Astrocyte of the spinal cord (primary cell): Measurements from ENCODE around the gene SEPTIN10.

Source experiments
- DNase-seq: peaks from one replicate; pipeline ENCODE4 v3.0.0; 2011; ENCODE audit warnings: low read depth, low spot score
- H3K4me3 ChIP-seq: 2 replicates; pipeline ENCODE4 v1.5.1; 2011; ENCODE audit warnings: low read depth, mild to moderate bottlenecking, low read length, moderate library complexity
- in situ Hi-C: cut with HindIII; loops from 2 replicates; pipeline ENCODE4 v1.10.0; 2017; ENCODE audit warnings: low sequenced_read_pairs
- TF ChIP-seq, protein P1 (sequence below): IDR thresholded peaks from 2 replicates; pipeline ENCODE4 v1.5.1; 2012; ENCODE audit warnings: low read depth, mild to moderate bottlenecking, low read length, inconsistent platforms

SEPTIN10 gene

GRCh38 chr2:109523121-109523520 is 90.6 kb downstream of the SEPTIN10 start:
- DNase-seq = no peak
- H3K4me3 ChIP-seq = no peak overlapping the region
- in situ Hi-C loops = no loop called here
- TF ChIP-seq, protein P1, sequence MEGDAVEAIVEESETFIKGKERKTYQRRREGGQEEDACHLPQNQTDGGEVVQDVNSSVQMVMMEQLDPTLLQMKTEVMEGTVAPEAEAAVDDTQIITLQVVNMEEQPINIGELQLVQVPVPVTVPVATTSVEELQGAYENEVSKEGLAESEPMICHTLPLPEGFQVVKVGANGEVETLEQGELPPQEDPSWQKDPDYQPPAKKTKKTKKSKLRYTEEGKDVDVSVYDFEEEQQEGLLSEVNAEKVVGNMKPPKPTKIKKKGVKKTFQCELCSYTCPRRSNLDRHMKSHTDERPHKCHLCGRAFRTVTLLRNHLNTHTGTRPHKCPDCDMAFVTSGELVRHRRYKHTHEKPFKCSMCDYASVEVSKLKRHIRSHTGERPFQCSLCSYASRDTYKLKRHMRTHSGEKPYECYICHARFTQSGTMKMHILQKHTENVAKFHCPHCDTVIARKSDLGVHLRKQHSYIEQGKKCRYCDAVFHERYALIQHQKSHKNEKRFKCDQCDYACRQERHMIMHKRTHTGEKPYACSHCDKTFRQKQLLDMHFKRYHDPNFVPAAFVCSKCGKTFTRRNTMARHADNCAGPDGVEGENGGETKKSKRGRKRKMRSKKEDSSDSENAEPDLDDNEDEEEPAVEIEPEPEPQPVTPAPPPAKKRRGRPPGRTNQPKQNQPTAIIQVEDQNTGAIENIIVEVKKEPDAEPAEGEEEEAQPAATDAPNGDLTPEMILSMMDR = no peak

DNA sequence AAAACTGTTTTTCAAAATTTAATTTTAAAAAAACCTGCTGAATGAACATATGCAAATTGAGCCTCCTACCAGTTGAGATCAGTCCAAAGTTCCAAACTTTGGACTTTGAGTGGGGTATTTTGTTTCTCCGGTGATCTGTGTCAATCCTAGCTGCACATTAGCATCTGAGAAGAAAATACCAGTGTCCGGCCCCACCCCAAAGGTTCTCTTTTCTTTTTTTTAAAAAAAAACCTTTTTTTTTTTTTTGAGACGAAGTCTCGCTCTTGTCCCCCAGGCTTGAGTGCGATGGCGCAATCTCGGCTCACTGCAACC is 91.7 kb downstream of the SEPTIN10 start:
- H3K4me3 ChIP-seq = no peak overlapping the region
- no peak for DNase-seq
- in situ Hi-C loops = no loop called here
- TF ChIP-seq, protein P1 = no peak

DNA sequence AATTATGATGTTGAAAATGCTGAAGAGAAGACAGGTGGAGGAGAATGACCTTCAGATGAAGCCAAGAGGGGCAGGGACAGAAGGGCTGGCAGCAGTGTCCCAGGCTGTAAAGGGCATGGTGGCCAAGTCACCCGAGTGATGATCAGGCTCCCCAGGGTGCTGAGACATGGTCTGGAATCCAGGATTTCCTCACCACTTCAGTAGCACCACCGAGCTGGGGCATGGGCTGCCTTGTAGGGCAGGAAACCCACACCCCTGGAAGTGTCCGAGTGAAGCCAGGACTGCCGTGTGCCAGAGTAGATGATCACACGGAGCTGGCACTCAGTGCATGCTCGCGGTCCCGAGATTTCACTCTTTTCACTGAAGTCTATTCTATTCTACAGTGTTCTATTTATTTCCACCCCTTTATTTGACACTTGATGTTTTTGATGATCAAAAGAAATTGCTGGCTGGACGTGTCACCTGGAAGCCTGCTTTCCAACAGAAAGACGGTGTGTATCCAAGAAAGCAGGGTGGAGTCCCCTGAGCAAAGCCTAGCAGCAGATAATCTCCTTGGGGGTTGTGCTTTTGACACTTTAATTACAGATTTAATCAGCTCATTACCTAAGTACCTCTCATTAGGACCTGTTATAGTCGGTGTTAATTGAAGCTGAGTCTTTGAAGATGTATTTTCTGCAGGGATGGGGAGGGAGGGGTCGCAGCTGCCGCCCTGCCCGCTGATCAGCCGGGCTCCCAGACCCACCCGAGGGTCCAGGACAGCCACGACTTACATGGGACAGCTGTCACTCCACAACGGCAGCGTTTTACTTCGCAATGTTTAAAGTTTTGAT is 92.3 kb downstream of the SEPTIN10 start:
- TF ChIP-seq, protein P1 = no peak
- DNase-seq = no peak
- in situ Hi-C loops = no loop called here
- no peak overlapping the region for H3K4me3 ChIP-seq

DNA sequence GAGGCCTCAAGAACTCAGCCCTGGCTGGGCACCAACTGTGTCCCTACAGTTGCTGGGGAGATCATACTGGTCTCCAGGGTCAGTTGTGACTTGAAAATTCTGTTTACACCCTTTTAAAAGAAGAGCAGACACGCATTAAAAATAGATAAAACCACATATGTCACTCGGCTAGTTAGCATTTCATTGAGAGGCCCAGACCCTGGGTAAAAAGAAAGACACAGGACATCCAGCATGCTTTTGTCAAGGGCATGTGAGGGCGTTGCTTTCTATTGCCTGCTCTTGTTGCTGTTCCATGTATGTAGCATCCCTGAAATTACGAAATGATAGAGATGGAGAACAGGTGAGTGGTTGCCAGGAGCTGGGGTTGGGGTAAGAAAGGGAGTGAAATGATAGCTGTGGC is 94.3 kb downstream of the SEPTIN10 start:
- in situ Hi-C loops = no loop called here
- H3K4me3 ChIP-seq = no peak overlapping the region
- no peak for DNase-seq

DNA sequence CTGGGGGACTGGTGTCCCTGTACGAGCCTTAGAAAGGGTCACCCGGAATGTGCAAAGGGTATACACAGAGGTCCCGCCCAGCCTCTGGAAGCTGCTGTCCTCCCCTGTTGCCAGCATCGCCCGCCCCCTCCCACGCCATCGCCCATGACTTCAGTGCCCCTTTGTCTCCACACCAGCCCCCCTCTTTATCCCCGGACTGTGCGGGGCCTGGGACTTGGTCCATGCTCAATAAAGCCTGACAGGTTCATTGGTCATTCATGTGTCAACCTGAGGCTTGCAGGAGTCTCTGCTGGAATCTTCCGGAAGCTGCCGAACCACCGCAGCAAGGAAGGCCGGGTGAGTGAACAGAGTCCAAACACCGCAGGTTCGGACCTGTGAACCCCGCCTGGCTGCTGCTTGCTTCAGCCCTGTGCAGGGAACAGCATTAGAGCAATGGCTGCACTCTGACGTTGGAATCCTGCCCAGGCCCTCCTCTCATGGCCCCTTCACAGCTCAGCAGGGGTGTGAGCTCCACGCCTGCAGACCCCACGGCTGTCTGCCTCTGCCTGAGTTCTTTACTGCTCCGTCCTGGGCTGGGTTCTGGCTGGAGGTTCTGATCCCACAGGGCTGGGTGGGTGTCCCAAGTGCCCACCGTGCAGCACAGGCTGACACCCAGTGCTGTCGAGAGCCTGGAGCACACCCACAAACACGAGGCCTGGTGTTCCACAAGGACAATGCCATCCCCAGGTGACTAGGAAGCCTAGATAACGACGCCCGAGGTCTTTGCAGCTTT is 96.5 kb downstream of the SEPTIN10 start:
- DNase-seq = no peak
- no peak overlapping the region for H3K4me3 ChIP-seq
- TF ChIP-seq, protein P1 = no peak
- in situ Hi-C loops = no loop called here

More for the DNA sequence above, 94.3 kb downstream of the SEPTIN10 start:
- TF ChIP-seq, protein P1 = no peak

- TF ChIP-seq, protein P1 = peak; percentile 58
- DNase-seq = no peak
- in situ Hi-C loops = no loop called here
- no peak overlapping the region for H3K4me3 ChIP-seq
Measured at GRCh38 chr2:109516445-109517117, 97.2 kb downstream of the SEPTIN10 start.
